RWPE2 (cell line): Measurements from ENCODE around the gene DUSP8.

Source experiments
- ATAC-seq: fragments of 200-7000 bp; cut with Tn5 transposase; 3 replicates; pipeline ENCODE4 v1.9.1; 2021; ENCODE audit warnings: low read depth
- DNase-seq: peaks from one replicate; pipeline ENCODE4 v3.0.0-alpha.2; 2020; ENCODE audit warnings: low spot score
- H3K27ac ChIP-seq: fragments of 450-650 bp; 2 replicates; pipeline ENCODE4 v1.5.1; 2017; ENCODE audit warnings: mild to moderate bottlenecking; ENCODE audit not compliant: poor library complexity, severe bottlenecking
- H3K27me3 ChIP-seq: fragments of 250-450 bp; sonication (Bioruptor Pico); 2 replicates; pipeline ENCODE4 v1.5.1; 2021; ENCODE audit warnings: mild to moderate bottlenecking, moderate library complexity; ENCODE audit not compliant: insufficient read depth, poor library complexity, severe bottlenecking
- H3K36me3 ChIP-seq: fragments of 250-450 bp; sonication (Bioruptor Pico); 2 replicates; pipeline ENCODE4 v1.5.1; 2020; ENCODE audit warnings: low read depth, mild to moderate bottlenecking, moderate library complexity
- H3K4me1 ChIP-seq: fragments of 250-450 bp; sonication (Bioruptor Pico); 2 replicates; pipeline ENCODE4 v1.5.1; 2021; ENCODE audit warnings: mild to moderate bottlenecking, moderate library complexity; ENCODE audit not compliant: insufficient read depth, poor library complexity, severe bottlenecking
- H3K4me3 ChIP-seq: fragments of 250-450 bp; sonication (Bioruptor Pico); 2 replicates; pipeline ENCODE4 v1.5.1; 2021; ENCODE audit warnings: mild to moderate bottlenecking, moderate library complexity; ENCODE audit not compliant: severe bottlenecking
- H3K9me3 ChIP-seq: fragments of 250-450 bp; sonication (Bioruptor Pico); 2 replicates; pipeline ENCODE4 v1.5.1; 2021; ENCODE audit warnings: mild to moderate bottlenecking, moderate library complexity; ENCODE audit not compliant: severe bottlenecking
- TF ChIP-seq, protein P1 (sequence below): fragments of 450-650 bp; IDR thresholded peaks from one replicate; pipeline ENCODE4 v1.5.1; 2017; ENCODE audit warnings: mild to moderate bottlenecking, moderate library complexity; ENCODE audit not compliant: poor library complexity, severe bottlenecking

The DUSP8 gene

GRCh38 chr11:1545432-1545831 is 26.6 kb downstream of the DUSP8 start:
- no peaks in the 10 kb centered on the region for H3K4me1 ChIP-seq
- ATAC-seq (no peak), DNase-seq (no peak)
- H3K9me3 ChIP-seq = no peaks in the 10 kb centered on the region
- H3K4me3 ChIP-seq = no peak overlapping the region
- H3K27me3 ChIP-seq = peaks cover 32% of the 10 kb centered on the region
- no peaks in the 10 kb centered on the region for H3K36me3 ChIP-seq
- H3K27ac ChIP-seq = no peak overlapping the region
- TF ChIP-seq, protein P1, sequence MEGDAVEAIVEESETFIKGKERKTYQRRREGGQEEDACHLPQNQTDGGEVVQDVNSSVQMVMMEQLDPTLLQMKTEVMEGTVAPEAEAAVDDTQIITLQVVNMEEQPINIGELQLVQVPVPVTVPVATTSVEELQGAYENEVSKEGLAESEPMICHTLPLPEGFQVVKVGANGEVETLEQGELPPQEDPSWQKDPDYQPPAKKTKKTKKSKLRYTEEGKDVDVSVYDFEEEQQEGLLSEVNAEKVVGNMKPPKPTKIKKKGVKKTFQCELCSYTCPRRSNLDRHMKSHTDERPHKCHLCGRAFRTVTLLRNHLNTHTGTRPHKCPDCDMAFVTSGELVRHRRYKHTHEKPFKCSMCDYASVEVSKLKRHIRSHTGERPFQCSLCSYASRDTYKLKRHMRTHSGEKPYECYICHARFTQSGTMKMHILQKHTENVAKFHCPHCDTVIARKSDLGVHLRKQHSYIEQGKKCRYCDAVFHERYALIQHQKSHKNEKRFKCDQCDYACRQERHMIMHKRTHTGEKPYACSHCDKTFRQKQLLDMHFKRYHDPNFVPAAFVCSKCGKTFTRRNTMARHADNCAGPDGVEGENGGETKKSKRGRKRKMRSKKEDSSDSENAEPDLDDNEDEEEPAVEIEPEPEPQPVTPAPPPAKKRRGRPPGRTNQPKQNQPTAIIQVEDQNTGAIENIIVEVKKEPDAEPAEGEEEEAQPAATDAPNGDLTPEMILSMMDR = no peak

DNA sequence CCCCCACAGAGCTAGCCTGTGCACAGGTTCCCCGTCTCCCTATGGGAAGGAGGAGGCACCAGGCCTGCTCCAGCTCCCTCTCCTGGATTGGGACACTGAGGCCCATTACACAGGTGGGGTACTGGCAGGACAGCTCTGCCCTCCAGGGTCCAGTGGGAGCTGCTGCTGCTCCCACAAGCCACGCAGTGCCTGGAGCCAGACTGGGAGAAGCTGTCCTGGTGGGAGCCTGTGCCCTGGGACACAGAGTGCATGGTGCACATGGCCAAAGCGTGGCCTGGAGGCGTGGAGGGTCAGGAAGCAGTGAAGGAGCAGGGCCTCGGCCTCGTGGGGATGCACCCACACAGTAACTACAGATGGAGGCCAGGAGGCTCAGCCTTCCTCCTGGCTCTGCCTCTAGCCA is 27.5 kb downstream of the DUSP8 start:
- no peaks in the 10 kb centered on the region for H3K36me3 ChIP-seq
- H3K4me3 ChIP-seq = no peak overlapping the region
- DNase-seq (no peak), ATAC-seq (no peak)
- peaks cover 32% of the 10 kb centered on the region for H3K27me3 ChIP-seq
- H3K27ac ChIP-seq = no peak overlapping the region
- no peaks in the 10 kb centered on the region for H3K9me3 ChIP-seq
- TF ChIP-seq, protein P1 = no peak
- H3K4me1 ChIP-seq = no peaks in the 10 kb centered on the region

- no peak overlapping the region for H3K4me3 ChIP-seq
- H3K27ac ChIP-seq = no peak overlapping the region
- DNase-seq (no peak), ATAC-seq (no peak)
- peaks cover 32% of the 10 kb centered on the region for H3K27me3 ChIP-seq
- H3K9me3 ChIP-seq = no peaks in the 10 kb centered on the region
- no peaks in the 10 kb centered on the region for H3K4me1 ChIP-seq
- TF ChIP-seq, protein P1 = no peak
- H3K36me3 ChIP-seq = no peaks in the 10 kb centered on the region
Measured at GRCh38 chr11:1543606-1544263, 28.3 kb downstream of the DUSP8 start.

DNA sequence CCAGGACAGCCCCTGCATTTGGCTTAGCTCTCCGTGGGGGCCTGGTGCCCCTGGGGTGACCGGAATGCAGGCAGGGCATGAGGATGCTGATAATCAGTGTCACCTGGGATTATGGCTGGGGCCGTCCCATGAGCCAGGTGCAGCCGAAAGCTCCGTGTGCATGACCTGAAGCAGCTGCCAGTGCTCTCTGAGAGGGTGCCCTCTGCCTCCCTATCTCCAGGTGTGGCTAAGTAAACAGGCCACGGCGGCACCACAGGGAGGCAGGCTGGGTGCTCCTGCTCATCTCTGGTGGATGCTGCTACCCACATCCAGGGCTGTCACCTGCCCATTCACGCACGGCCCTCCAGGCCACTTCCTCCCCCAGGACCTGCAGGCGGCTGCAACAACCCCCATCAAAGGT is 29.8 kb downstream of the DUSP8 start:
- H3K4me3 ChIP-seq = no peak overlapping the region
- H3K9me3 ChIP-seq = no peaks in the 10 kb centered on the region
- H3K4me1 ChIP-seq = no peaks in the 10 kb centered on the region
- ATAC-seq = no peak
- no peak overlapping the region for H3K27ac ChIP-seq
- TF ChIP-seq, protein P1 = no peak
- DNase-seq = no peak
- H3K27me3 ChIP-seq = peaks cover 23% of the 10 kb centered on the region
- H3K36me3 ChIP-seq = no peaks in the 10 kb centered on the region

GRCh38 chr11:1541474-1542204 is 30.4 kb downstream of the DUSP8 start:
- ATAC-seq = no peak; the same call in 2 of the 3 replicates
- DNase-seq = no peak
- Histone ChIP-seq H3K4me1 (no peaks in the 10 kb centered on the region), H3K9me3 (no peaks in the 10 kb centered on the region), H3K36me3 (no peaks in the 10 kb centered on the region), H3K4me3 (no peak overlapping the region), H3K27me3 (peaks cover 18% of the 10 kb centered on the region), H3K27ac (no peak overlapping the region)
- TF ChIP-seq, protein P1 = no peak
